ENCODE data around the gene GLUD1. TPM values are rescaled to one million over a fixed set of nuclear protein-coding genes. Genes with fewer than 3 reads are reported as not detected.
"Not testable (repeated sequence)": the region's sequence is repeated elsewhere in the genome, so short reads cannot be mapped to it uniquely, and the experiment has no call there.

The GLUD1 gene
- total RNA-seq, 4 donors from 2014 or later = 200 to 262 (median 230) TPM

DNA sequence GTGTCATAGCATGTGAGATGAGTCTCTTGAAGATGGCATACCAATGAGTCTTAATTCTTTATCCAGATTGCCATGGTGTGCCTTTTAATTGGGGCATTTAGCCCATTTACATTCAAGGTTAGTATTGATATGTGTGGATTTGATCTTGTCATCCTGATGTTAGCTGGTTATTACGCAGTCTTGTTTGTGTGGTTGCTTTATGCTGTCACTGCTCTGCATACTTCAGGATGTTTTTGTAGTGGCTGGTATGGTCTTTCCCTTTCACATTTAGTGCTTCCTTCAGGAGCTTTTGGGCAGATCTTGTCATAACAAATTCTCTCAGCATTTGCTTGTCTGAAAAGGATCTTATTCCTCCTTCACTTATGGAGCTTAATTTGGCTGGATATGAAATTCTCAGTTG, 58.0 kb downstream of the GLUD1 start:
- TF ChIP-seq POLR2A (IDR thresholded peaks at IDR 0.05) = no peak
- TF ChIP-seq, protein P1, sequence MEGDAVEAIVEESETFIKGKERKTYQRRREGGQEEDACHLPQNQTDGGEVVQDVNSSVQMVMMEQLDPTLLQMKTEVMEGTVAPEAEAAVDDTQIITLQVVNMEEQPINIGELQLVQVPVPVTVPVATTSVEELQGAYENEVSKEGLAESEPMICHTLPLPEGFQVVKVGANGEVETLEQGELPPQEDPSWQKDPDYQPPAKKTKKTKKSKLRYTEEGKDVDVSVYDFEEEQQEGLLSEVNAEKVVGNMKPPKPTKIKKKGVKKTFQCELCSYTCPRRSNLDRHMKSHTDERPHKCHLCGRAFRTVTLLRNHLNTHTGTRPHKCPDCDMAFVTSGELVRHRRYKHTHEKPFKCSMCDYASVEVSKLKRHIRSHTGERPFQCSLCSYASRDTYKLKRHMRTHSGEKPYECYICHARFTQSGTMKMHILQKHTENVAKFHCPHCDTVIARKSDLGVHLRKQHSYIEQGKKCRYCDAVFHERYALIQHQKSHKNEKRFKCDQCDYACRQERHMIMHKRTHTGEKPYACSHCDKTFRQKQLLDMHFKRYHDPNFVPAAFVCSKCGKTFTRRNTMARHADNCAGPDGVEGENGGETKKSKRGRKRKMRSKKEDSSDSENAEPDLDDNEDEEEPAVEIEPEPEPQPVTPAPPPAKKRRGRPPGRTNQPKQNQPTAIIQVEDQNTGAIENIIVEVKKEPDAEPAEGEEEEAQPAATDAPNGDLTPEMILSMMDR (IDR thresholded peaks at IDR 0.05) = no peak
- H3K4me3 ChIP-seq (ENCODE audit: low read depth, poor library complexity, severe bottlenecking) = no peak overlapping the region
- 87 to 90% methylated on average over 1 of the region's 1 CpG for WGBS, 2 donors
- intact Hi-C loops (cut with DNase I; ENCODE audit: low total_unique reads) = no loop called here
- no peak for DNase-seq (ENCODE audit: low spot score in 2 of 2)

DNA sequence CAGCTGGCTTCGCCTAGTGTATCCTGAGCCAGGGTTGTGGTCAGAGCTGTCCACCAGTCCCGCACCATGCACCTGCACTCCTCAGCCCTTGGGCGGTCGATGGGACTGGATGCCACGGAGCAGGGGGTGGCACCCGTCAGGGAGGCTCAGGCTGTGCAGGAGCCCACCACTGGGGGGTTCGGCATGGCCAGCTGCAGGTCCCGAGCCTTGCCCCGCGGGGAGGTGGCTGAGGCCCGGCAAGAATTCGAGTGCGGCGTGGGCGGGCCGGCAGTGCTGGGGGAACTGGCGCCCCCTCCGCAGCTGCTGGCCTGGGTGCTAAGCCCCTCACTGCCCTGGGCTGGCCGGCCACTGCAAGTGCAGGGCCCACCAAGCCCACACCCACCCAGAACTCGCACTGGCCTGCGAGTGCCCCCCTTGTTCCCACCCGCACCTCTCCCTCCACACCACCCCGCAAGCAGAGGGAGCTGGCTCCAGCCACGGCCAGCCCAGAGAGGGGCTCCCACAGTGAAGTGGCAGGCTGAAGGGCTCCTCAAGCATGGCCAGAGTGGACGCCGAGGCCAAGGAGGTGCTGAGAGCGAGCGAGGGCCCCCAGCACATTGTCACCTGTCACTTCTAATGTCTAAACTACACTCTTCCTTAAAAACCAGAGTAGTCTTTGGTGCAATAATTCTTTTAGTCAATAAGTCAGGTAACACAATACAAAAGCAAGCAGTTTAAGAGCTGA, 63.6 kb downstream of the GLUD1 start:
- no peak for TF ChIP-seq POLR2A (IDR thresholded peaks at IDR 0.05)
- TF ChIP-seq, protein P1 (IDR thresholded peaks at IDR 0.05) = no peak
- intact Hi-C loops (cut with DNase I; ENCODE audit: low total_unique reads) = no loop called here
- 92 to 95% methylated on average over 15 to 25 of the region's 28 CpGs for WGBS, 2 donors
- H3K4me3 ChIP-seq (ENCODE audit: low read depth, poor library complexity, severe bottlenecking) = no peak overlapping the region
- DNase-seq (ENCODE audit: low spot score in 2 of 2) = no peak

DNA sequence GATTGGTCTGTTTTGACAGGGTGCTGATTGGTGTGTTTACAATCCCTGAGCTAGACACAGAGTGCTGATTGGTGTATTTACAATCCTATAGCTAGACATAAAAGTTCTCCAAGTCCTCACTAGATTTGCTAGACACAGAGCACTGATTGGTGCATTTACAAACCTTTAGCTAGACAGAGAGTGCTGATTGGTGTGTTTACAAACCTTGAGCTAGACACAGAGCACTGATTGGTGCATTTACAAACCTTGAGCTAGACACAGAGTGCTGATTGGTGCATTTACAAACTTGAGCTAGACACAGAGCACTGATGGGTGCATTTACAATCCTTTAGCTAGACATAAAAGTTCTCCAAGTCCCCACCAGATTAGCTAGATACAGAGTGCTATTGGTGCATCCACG, 64.2 kb downstream of the GLUD1 start:
- DNase-seq (ENCODE audit: low spot score in 2 of 2); H3K4me3 ChIP-seq (ENCODE audit: low read depth, poor library complexity, severe bottlenecking); intact Hi-C loops (cut with DNase I; ENCODE audit: low total_unique reads): not testable (repeated sequence)
- 100% methylated on average over 1 of the region's 1 CpG for WGBS, 2 donors

DNA sequence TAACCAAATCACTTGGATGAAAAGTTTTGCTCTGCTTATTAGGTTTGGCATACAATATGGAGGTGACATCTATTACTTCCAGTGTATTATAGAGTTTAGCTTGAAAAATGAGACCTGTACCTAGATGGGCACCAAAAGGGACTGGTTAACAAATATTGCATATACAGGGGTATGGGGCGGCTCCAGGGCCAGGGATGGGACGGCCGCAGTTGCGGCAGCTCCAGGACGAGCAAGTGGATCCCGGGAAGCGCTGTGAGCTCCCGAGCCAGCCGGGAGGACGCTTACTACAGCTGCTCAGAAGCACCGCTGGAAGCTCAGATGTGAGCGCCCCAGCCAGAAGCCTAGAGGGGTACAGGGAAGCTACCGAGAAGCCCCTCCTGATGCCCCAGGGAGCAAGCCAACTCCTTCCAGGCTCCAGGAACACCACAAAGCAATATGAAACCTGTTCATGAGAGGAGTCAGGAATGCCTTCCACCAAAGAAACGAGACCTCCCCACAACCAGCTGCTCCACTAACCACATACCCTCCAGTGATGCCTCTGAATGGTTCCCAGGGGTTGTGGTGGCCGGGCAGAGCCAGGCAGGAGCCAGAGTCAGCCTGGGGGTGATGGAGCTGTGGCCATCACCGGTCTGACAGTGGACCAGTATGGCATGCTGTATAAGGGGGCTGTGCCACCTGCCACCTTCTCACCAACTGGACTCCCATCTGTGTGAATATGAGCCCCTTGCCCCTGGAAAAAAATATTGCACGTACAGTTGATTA, 67.7 kb downstream of the GLUD1 start:
- WGBS, 2 donors = 81 to 94% methylated on average over 15 to 16 of the region's 17 CpGs
- H3K4me3 ChIP-seq (ENCODE audit: low read depth, poor library complexity, severe bottlenecking); DNase-seq (ENCODE audit: low spot score in 2 of 2); intact Hi-C loops (cut with DNase I; ENCODE audit: low total_unique reads): not testable (repeated sequence)

DNA sequence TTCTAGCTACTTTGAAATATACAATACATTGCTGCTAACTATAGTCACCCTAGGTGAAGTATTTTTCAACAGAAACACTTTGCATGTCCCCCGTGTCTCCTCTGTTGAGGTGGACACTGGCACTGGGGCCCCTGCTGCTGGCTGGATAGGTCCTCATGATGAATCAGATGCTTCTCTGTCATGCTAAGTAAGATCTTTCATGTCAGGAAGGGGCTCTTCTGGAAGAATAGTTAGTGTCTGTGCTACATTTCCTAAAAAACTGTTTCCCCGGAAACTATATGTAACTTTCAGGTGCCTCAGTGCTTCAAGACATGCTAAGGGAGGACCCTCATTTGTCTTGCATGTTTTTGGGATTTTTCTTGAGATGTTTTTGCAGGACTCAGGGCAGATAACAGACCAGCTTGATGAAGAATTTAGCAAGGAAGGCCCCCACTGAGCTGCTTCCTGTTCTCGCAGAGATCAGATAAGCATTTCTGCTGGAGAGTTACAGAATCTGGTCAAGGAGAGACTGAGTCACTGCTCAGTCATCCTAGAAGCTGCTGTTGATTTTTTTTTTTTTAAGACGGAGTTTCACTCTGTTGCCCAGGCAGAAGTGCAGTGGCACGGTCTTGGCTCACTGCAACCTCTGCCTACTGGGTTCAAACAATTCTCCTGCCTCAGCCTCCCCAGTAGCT, 69.2 kb downstream of the GLUD1 start:
- H3K4me3 ChIP-seq (ENCODE audit: low read depth, poor library complexity, severe bottlenecking); intact Hi-C loops (cut with DNase I; ENCODE audit: low total_unique reads); DNase-seq (ENCODE audit: low spot score in 2 of 2): not testable (repeated sequence)
- 60 to 72% methylated on average over 5 of the region's 5 CpGs for WGBS, 2 donors

DNA sequence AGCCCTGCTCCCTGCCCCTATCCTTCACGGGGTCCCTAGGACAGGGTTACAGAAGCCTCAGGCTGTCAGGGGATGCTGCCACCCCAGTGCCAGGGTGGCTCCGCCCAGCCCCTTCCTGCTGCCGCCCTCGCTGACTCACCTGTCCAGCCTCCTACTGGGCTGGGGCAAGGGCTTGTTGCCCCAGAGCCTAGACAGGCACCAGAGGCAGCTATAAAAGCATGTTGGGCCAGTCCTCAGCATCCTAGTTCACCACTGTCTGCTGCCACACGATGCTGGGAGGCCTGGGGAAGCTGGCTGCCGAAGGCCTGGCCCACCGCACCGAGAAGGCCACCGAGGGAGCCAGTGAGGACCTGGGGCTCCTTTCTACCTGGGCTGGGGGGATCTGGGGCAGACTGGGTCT, 74.6 kb downstream of the GLUD1 start, which contains the start of gene FAM25A:
TSS of gene FAM25A (plus strand) at position 239 of the 400 bp plus-strand sequence. CDS start at position 270, 31 bp downstream.
- intact Hi-C loops (cut with DNase I; ENCODE audit: low total_unique reads); H3K4me3 ChIP-seq (ENCODE audit: low read depth, poor library complexity, severe bottlenecking); DNase-seq (ENCODE audit: low spot score in 2 of 2): not testable (repeated sequence)
- 70 to 77% methylated on average over 7 to 9 of the region's 9 CpGs for WGBS, 2 donors

DNA sequence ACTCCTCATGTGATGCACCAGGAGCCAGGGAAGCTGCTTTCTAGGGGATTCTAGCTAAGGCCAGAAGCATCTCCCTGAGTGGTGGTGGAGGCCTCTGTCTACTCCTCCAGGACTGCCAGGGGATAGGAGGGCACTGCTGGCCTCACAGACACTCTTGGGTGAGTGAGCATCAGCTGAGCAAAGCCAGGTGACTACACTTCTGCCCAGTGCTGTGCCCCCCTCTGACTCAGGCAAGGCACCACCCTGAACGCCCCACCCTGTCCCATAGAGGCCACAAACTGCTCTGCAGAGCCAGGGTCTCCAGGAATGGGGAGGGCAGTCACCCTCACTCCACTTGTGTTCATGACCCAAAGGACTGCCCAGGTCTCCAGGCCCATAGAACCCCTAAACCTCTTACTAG, 75.1 kb downstream of the GLUD1 start:
- intact Hi-C loops (cut with DNase I; ENCODE audit: low total_unique reads); H3K4me3 ChIP-seq (ENCODE audit: low read depth, poor library complexity, severe bottlenecking); DNase-seq (ENCODE audit: low spot score in 2 of 2): not testable (repeated sequence)
- WGBS, 2 donors = 100% methylated on average over 1 of the region's 1 CpG; no CpG with 5 or more reads in 1 of the 2 donors

DNA sequence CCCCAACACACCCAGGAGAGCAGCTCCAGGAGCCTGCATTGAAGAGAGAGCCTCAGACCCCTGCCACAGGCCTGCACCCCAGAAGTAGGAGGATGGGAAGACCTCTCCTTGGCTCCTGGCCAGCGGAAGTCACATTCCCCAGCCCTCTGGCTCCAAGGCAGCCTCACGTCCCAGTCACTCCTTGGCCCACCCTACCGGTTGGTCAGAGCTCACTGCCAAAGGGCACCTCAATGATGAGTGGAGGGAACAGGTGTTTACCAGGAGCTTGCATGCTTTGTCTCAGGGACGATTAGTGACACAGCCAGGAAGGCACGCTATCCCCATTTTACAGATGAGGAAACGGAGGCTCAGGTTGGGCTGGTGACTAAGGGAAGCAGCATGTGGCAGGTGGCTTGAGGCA, 75.6 kb downstream of the GLUD1 start:
- intact Hi-C loops (cut with DNase I; ENCODE audit: low total_unique reads); H3K4me3 ChIP-seq (ENCODE audit: low read depth, poor library complexity, severe bottlenecking); DNase-seq (ENCODE audit: low spot score in 2 of 2): not testable (repeated sequence)
- 67 to 76% methylated on average over 2 to 3 of the region's 6 CpGs for WGBS, 2 donors

DNA sequence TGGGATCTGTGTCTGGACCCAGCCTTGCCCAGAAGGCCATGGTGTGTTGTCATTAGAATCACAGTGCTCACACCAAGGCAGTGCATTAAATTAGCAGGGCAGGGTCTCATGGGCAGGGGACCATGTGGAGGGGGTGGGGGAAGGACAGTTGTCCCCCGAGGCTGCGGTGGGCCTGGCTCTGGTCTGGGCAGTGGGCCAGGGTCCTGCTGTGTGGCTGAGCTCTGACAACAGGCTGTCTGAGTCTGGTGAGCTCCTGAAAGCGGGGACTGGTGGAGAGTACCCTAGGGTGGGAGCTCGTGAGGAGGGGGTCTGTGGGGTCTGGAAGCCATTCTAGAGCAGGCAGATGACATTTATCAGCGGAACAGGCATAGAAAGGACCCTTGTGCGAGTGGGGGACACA, 76.5 kb downstream of the GLUD1 start:
- 65 to 77% methylated on average over 6 of the region's 6 CpGs for WGBS, 2 donors
- intact Hi-C loops (cut with DNase I; ENCODE audit: low total_unique reads); DNase-seq (ENCODE audit: low spot score in 2 of 2); H3K4me3 ChIP-seq (ENCODE audit: low read depth, poor library complexity, severe bottlenecking): not testable (repeated sequence)

DNA sequence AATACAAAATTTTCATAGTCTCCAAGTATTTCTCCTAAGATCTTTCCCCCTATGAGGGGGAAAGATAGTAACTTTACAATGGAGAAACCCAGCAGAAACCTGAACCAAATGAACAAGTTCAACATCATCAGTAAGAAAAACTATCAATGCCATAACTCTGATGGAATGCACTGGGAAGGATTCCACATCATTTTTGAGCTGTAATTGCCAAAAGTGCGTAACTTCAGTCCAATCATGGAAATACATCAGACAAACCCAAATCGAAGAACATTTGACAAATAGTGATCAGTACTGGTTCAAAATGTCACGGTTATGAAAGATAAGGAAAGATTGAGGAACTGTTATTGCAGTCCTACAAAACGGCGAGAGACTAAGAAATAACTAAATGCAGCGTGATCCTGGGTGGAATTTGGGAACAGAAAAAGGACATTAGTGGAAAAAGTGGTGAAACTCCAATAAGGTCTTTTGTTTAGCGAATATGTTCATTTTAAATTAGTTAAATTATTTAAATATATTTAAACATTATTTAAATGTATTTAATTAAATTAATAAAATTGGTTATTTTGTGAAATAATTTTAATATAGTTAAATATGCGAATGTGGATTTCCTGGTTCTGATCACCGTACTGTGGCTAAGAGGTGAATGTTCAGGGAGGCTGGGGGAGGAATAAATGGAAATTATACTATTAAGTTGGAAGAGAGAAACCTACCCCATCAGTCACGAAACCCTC, 79.5 kb downstream of the GLUD1 start:
- H3K4me3 ChIP-seq (ENCODE audit: low read depth, poor library complexity, severe bottlenecking); DNase-seq (ENCODE audit: low spot score in 2 of 2); intact Hi-C loops (cut with DNase I; ENCODE audit: low total_unique reads): not testable (repeated sequence)
- WGBS, 2 donors = 77 to 79% methylated on average over 10 of the region's 10 CpGs

DNA sequence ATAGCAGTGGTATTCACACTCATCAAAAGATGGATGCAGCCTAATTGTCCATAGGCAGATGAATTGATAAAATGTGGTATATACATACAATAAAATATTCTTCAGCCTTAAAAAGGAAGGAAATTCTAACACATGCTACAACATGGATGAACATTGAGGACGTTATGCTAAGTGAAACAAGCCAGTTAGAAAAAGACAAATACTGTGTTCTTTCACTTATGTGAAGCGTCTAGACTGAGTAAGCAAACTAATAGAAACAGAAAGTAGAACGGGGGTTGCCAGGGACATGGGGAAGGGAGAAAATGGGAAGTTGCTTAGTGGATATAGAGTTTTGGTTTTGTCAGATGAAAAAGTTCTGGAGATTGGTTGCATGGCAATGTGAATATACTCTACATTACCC, 81.1 kb downstream of the GLUD1 start:
- 50 to 61% methylated on average over 3 of the region's 3 CpGs for WGBS, 2 donors
- DNase-seq (ENCODE audit: low spot score in 2 of 2); H3K4me3 ChIP-seq (ENCODE audit: low read depth, poor library complexity, severe bottlenecking); intact Hi-C loops (cut with DNase I; ENCODE audit: low total_unique reads): not testable (repeated sequence)
